GM20431 (cell line): ENCODE data around the gene SLC23A3.

ENCODE experiments used
- in situ Hi-C: fragments of 300-500 bp; cut with MseI, MboI; formaldehyde crosslinking; loops from one replicate; pipeline ENCODE4 v1.15.0; 2020; ENCODE audit warnings: low sequenced_read_pairs; ENCODE audit not compliant: unreplicated experiment

SLC23A3 gene

GRCh38 chr2:219177552-219178376 lies 7.9 kb upstream of the SLC23A3 start, which contains the start of gene RETREG2:
Gene RETREG2, plus strand, starts transcription at chr2:219178275. Its CDS starts 78 bp downstream, at chr2:219178353.
- in situ Hi-C loops = no loop called here

- in situ Hi-C loops = no loop called here
Measured at GRCh38 chr2:219176818-219177551, 7.2 kb upstream of the SLC23A3 start, which contains the start of gene CNPPD1. Gene CNPPD1, minus strand, starts transcription at chr2:219176925. Its CDS starts 97 bp downstream, at chr2:219176828.

GRCh38 chr2:219175928-219176817 lies 6.3 kb upstream of the SLC23A3 start:
- in situ Hi-C loops = no loop called here

GRCh38 chr2:219175486-219175885 lies 5.7 kb upstream of the SLC23A3 start:
- in situ Hi-C loops = no loop called here

- in situ Hi-C loops = no loop called here
Measured at GRCh38 chr2:219174801-219175200, 5.0 kb upstream of the SLC23A3 start.

GRCh38 chr2:219174146-219174545 lies 4.3 kb upstream of the SLC23A3 start:
- in situ Hi-C loops = no loop called here

- in situ Hi-C loops = no loop called here
Measured at GRCh38 chr2:219173176-219173575, 3.3 kb upstream of the SLC23A3 start.

- in situ Hi-C loops = no loop called here
Measured at GRCh38 chr2:219172231-219173154, 2.7 kb upstream of the SLC23A3 start.

GRCh38 chr2:219171231-219171651 lies 1.4 kb upstream of the SLC23A3 start:
- in situ Hi-C loops = no loop called here

GRCh38 chr2:219168932-219169331 lies 897 bp downstream of the SLC23A3 start:
- in situ Hi-C loops = no loop called here

GRCh38 chr2:219168526-219168925 lies 1.3 kb downstream of the SLC23A3 start:
- in situ Hi-C loops = no loop called here

GRCh38 chr2:219167997-219168396 lies 1.8 kb downstream of the SLC23A3 start:
- in situ Hi-C loops = no loop called here

GRCh38 chr2:219165058-219165911 lies 4.5 kb downstream of the SLC23A3 start:
- in situ Hi-C loops = no loop called here

GRCh38 chr2:219163156-219163555 lies 6.7 kb downstream of the SLC23A3 start:
- in situ Hi-C loops = no loop called here

GRCh38 chr2:219161097-219161496 lies 8.7 kb downstream of the SLC23A3 start:
- in situ Hi-C loops = no loop called here

GRCh38 chr2:219160186-219161017 lies 9.4 kb downstream of the SLC23A3 start, which contains the start of gene NHEJ1:
Gene NHEJ1, minus strand, starts transcription at chr2:219160815. Its CDS starts 2,453 bp downstream, at chr2:219158362.
- in situ Hi-C loops = no loop called here

- in situ Hi-C loops = loop anchor here (10.0 kb wide), 1 partner anchor 145 kb away; the partner anchor contains the start of gene PTPRN
Measured at GRCh38 chr2:219159771-219160185, 10.1 kb downstream of the SLC23A3 start.
